ENCODE data around the gene FAM9B.

The FAM9B gene

DNA sequence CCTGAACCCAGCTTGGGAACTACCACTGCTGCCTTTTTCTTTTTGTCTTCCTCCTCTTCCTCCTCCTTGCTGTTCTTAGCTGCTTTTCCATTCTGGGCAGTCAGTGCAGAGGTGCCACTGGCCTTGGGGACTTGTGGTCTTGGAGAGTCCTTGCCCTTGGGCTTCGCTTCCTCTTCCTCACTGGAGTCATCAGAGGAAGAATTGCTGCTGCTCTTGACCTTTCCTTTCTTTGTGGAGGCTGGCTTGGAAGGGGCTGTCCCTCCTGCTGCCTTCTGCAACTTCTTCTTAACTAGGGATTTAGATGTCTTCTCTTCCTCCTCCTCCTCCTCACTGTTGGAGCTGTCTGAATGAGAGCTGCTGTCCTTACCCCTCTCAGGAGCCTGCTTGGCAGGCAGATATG lies 53.2 kb downstream of the FAM9B start:
- DNase-seq (ENCODE audit: low spot score) = no peak
